NCI-H69 (cell line): ENCODE results near the gene SH3BGRL2.

Source experiments
- DNase-seq: peaks from one replicate; lab custom pipeline; 2025; lab: John Stamatoyannopoulos, UW

SH3BGRL2 gene

GRCh38 chr6:79699606-79700005 is 68.5 kb downstream of the SH3BGRL2 start:
- DNase-seq, result no peak

- no peak for DNase-seq
Measured at GRCh38 chr6:79702691-79703090, 71.6 kb downstream of the SH3BGRL2 start.

GRCh38 chr6:79704200-79704599 is 73.1 kb downstream of the SH3BGRL2 start:
- no peak for DNase-seq

- DNase-seq, result no peak
Measured at GRCh38 chr6:79705456-79705995, 74.4 kb downstream of the SH3BGRL2 start.

- no peak for DNase-seq
Measured at GRCh38 chr6:79706527-79706926, 75.4 kb downstream of the SH3BGRL2 start.

GRCh38 chr6:79707621-79708020 is 76.5 kb downstream of the SH3BGRL2 start:
- DNase-seq, result no peak

GRCh38 chr6:79708095-79708791 is 77.1 kb downstream of the SH3BGRL2 start:
- no peak for DNase-seq

- peak; percentile 45 for DNase-seq
Measured at GRCh38 chr6:79710127-79710526, 79.0 kb downstream of the SH3BGRL2 start.

GRCh38 chr6:79711167-79711566 is 80.0 kb downstream of the SH3BGRL2 start:
- DNase-seq, result peak; percentile 33

GRCh38 chr6:79712144-79712543 is 81.0 kb downstream of the SH3BGRL2 start:
- DNase-seq, result no peak

GRCh38 chr6:79712616-79713135 is 81.5 kb downstream of the SH3BGRL2 start:
- DNase-seq, result peak; percentile 15

- peak; percentile 82 for DNase-seq
Measured at GRCh38 chr6:79713701-79714322, 82.7 kb downstream of the SH3BGRL2 start.

GRCh38 chr6:79717989-79718388 is 86.9 kb downstream of the SH3BGRL2 start:
- DNase-seq, result no peak

- no peak for DNase-seq
Measured at GRCh38 chr6:79718509-79719247, 87.5 kb downstream of the SH3BGRL2 start.

- DNase-seq, result no peak
Measured at GRCh38 chr6:79719248-79719960, 88.3 kb downstream of the SH3BGRL2 start.

GRCh38 chr6:79724816-79725215 is 93.7 kb downstream of the SH3BGRL2 start:
- no peak for DNase-seq

GRCh38 chr6:79731471-79731870 is 100.3 kb downstream of the SH3BGRL2 start:
- no peak for DNase-seq

- DNase-seq, result no peak
Measured at GRCh38 chr6:79733388-79733787, 102.3 kb downstream of the SH3BGRL2 start.

GRCh38 chr6:79734374-79734773 is 103.2 kb downstream of the SH3BGRL2 start:
- no peak for DNase-seq

GRCh38 chr6:79735183-79735582 is 104.1 kb downstream of the SH3BGRL2 start:
- DNase-seq, result no peak

GRCh38 chr6:79737172-79737571 is 106.0 kb downstream of the SH3BGRL2 start:
- peak; percentile 66 for DNase-seq

GRCh38 chr6:79742030-79742429 is 110.9 kb downstream of the SH3BGRL2 start:
- no peak for DNase-seq
